ENCODE results near the gene CDC42EP4.

- TF ChIP-seq POLR2A (IDR thresholded peaks at IDR 0.05; ENCODE audit: low read depth, low read length) (no peak), RCOR1 (conservative IDR thresholded peaks at IDR 0.05; ENCODE audit: low read depth, low read length) (no peak), CTCF (IDR thresholded peaks at IDR 0.05 in 2 of 3, conservative IDR thresholded peaks at IDR 0.05 in 1 of 3; ENCODE audit: control insufficient read depth in 2 of 3, extremely low read depth in 1 of 3, insufficient read depth in 1 of 3, low read depth in 3 of 3, low read length in 3 of 3) (peak in 1 of 3 experiments; percentile 32; a peak in 1 of 6 replicates), ATF3 (IDR thresholded peaks at IDR 0.05; ENCODE audit: borderline replicate concordance, extremely low read depth, low read depth, low read length) (no peak), CHD2 (IDR thresholded peaks at IDR 0.05; ENCODE audit: borderline replicate concordance, low read depth, low read length) (no peak), EZH2 (IDR thresholded peaks at IDR 0.05; ENCODE audit: borderline replicate concordance, control insufficient read depth, low read depth, low read length) (no peak), BACH1 (IDR thresholded peaks at IDR 0.05; ENCODE audit: borderline replicate concordance) (no peak), REST (IDR thresholded peaks at IDR 0.05; ENCODE audit: low read depth, low read length) (no peak), POLR2AphosphoS5 (IDR thresholded peaks at IDR 0.05; ENCODE audit: low read length) (no peak)
Measured at GRCh38 chr17:73247726-73248125, 64.1 kb downstream of the CDC42EP4 start.

All from GM12878 (cell line).